ENCODE results near the gene SYDE2. TPM values are rescaled to one million over a fixed set of nuclear protein-coding genes. Genes with fewer than 3 reads are reported as not detected.
"Not testable (repeated sequence)": the region's sequence is repeated elsewhere in the genome, so short reads cannot be mapped to it uniquely, and the experiment has no call there.

Gene SYDE2
- total RNA-seq, 1 donor from 2014 or later = 2.3 TPM

- DNase-seq = no peak
Measured at GRCh38 chr1:85172684-85173337, 28.0 kb downstream of the SYDE2 start.

- no peak for DNase-seq
Measured at GRCh38 chr1:85171721-85172120, 29.1 kb downstream of the SYDE2 start.

GRCh38 chr1:85168884-85169283 lies 31.9 kb downstream of the SYDE2 start:
- no peak for DNase-seq

- no peak for DNase-seq
Measured at GRCh38 chr1:85166351-85166750, 34.5 kb downstream of the SYDE2 start.

- DNase-seq = no peak
Measured at GRCh38 chr1:85158910-85159309, 41.9 kb downstream of the SYDE2 start.

- no peak for DNase-seq
Measured at GRCh38 chr1:85157436-85157835, 43.4 kb downstream of the SYDE2 start.

GRCh38 chr1:85153149-85153891 lies 47.5 kb downstream of the SYDE2 start:
- no peak for DNase-seq

GRCh38 chr1:85151446-85151845 lies 49.4 kb downstream of the SYDE2 start:
- DNase-seq = no peak

GRCh38 chr1:85149805-85150204 lies 51.0 kb downstream of the SYDE2 start:
- no peak for DNase-seq

- no peak for DNase-seq
Measured at GRCh38 chr1:85148524-85149250, 52.1 kb downstream of the SYDE2 start.

GRCh38 chr1:85146972-85147359 lies 53.9 kb downstream of the SYDE2 start:
- no peak for DNase-seq

- DNase-seq = not testable (repeated sequence)
Measured at GRCh38 chr1:85146298-85146971, 54.4 kb downstream of the SYDE2 start.

GRCh38 chr1:85144351-85144750 lies 56.5 kb downstream of the SYDE2 start:
- no peak for DNase-seq

GRCh38 chr1:85142753-85143152 lies 58.1 kb downstream of the SYDE2 start:
- DNase-seq = no peak

GRCh38 chr1:85138439-85138838 lies 62.4 kb downstream of the SYDE2 start:
- not testable (repeated sequence) for DNase-seq

- no peak for DNase-seq
Measured at GRCh38 chr1:85137660-85138059, 63.2 kb downstream of the SYDE2 start.

- no peak for DNase-seq
Measured at GRCh38 chr1:85135392-85135798, 65.4 kb downstream of the SYDE2 start.

GRCh38 chr1:85134583-85135391 lies 66.0 kb downstream of the SYDE2 start:
- no peak for DNase-seq

- DNase-seq = no peak
Measured at GRCh38 chr1:85133565-85134159, 67.2 kb downstream of the SYDE2 start.

- no peak for DNase-seq
Measured at GRCh38 chr1:85132078-85132720, 68.6 kb downstream of the SYDE2 start.

GRCh38 chr1:85128316-85128715 lies 72.5 kb downstream of the SYDE2 start:
- no peak for DNase-seq

All from occipital lobe (tissue), 2 donors.